ENCODE results near the gene CACNG4. TPM values are rescaled to one million over a fixed set of nuclear protein-coding genes. Genes with fewer than 3 reads are reported as not detected.

The CACNG4 gene
- total and polyA plus RNA-seq, 2 experiments from 2014 or later: 1.6 to 4.1 TPM

- H3K4me2 ChIP-seq: no peak overlapping the region
- Mint-ChIP-seq H3K36me3 (ENCODE audit: low read depth) (no peaks in the 10 kb centered on the region), H3K27ac (no peak overlapping the region), H3K4me3 (no peak overlapping the region), H3K4me1 (peaks cover 29% of the 10 kb centered on the region), H3K27me3 (ENCODE audit: insufficient read depth, low read depth, poor library complexity) (peaks cover 44% of the 10 kb centered on the region), H3K9me3 (no peaks in the 10 kb centered on the region)
- no peak for DNase-seq (ENCODE audit: low spot score)
- 0 out of 2 replicates have a peak, but pooled peaks cover 4% of the 10 kb centered on the region for H3F3A ChIP-seq (replicated peaks; ENCODE audit: low read depth)
- H4K20me1 ChIP-seq (replicated peaks; ENCODE audit: insufficient read depth): no peaks in the 10 kb centered on the region
- ATAC-seq: no peak
- H3K79me2 ChIP-seq (replicated peaks; ENCODE audit: insufficient read depth): no peaks in the 10 kb centered on the region
- H3K27ac ChIP-seq (ENCODE audit: low read depth): no peak overlapping the region
- no peak overlapping the region for H3K4me3 ChIP-seq
- H2AFZ ChIP-seq: no peak overlapping the region
- no peaks in the 10 kb centered on the region for H3K9me2 ChIP-seq (ENCODE audit: insufficient read depth)
- peaks cover 21% of the 10 kb centered on the region for H3K27me3 ChIP-seq (ENCODE audit: insufficient read depth)
- H3K4me1 ChIP-seq (ENCODE audit: insufficient read depth): peaks cover 11% of the 10 kb centered on the region; the same call in 1 of the 2 replicates
- H3K36me3 ChIP-seq (ENCODE audit: insufficient read depth): no peaks in the 10 kb centered on the region
- no peak for TF ChIP-seq ZNF331 (CRISPR knock-in tag; IDR thresholded peaks at IDR 0.05; ENCODE audit: low read depth)
- TF ChIP-seq NANOG (IDR thresholded peaks at IDR 0.05; ENCODE audit: borderline replicate concordance): no peak
- no peak for TF ChIP-seq STAT1 (IDR thresholded peaks at IDR 0.05; ENCODE audit: unreplicated experiment)
- no peak for TF ChIP-seq JUNB (IDR thresholded peaks at IDR 0.05; ENCODE audit: unreplicated experiment)
- no peak for TF ChIP-seq EZH2 (IDR thresholded peaks at IDR 0.05; ENCODE audit: low read depth, unreplicated experiment)
- TF ChIP-seq CREB1 (CRISPR knock-in tag; IDR thresholded peaks at IDR 0.05; ENCODE audit: low read depth): no peak
- no peak for TF ChIP-seq EZH2phosphoT487 (IDR thresholded peaks at IDR 0.05; ENCODE audit: unreplicated experiment)
- TF ChIP-seq ETS1 (IDR thresholded peaks at IDR 0.05): no peak
- TF ChIP-seq POLR2AphosphoS5 (IDR thresholded peaks at IDR 0.05; ENCODE audit: low read depth): no peak
- TF ChIP-seq ZNF114 (CRISPR knock-in tag; IDR thresholded peaks at IDR 0.05): no peak
- TF ChIP-seq CTCF (conservative IDR thresholded peaks at IDR 0.05; ENCODE audit: low read depth in 2 of 2): no peak
- TF ChIP-seq ZNF462 (CRISPR knock-in tag; IDR thresholded peaks at IDR 0.05): no peak
- no peak for TF ChIP-seq REST (IDR thresholded peaks at IDR 0.05; ENCODE audit: unreplicated experiment)
Observed at GRCh38 chr17:66960613-66961012, 3.9 kb upstream of the CACNG4 start.

Data from GM23338 (cell line).